Measurements from ENCODE around the gene BAG1. TPM values are rescaled to one million over a fixed set of nuclear protein-coding genes. Genes with fewer than 3 reads are reported as not detected.
A peak's percentile ranks its signal among the peaks of the same experiment; 100 is the strongest.

BAG1 gene
- total RNA-seq, 1 donor from 2014 or later, result 58.3 TPM

DNA sequence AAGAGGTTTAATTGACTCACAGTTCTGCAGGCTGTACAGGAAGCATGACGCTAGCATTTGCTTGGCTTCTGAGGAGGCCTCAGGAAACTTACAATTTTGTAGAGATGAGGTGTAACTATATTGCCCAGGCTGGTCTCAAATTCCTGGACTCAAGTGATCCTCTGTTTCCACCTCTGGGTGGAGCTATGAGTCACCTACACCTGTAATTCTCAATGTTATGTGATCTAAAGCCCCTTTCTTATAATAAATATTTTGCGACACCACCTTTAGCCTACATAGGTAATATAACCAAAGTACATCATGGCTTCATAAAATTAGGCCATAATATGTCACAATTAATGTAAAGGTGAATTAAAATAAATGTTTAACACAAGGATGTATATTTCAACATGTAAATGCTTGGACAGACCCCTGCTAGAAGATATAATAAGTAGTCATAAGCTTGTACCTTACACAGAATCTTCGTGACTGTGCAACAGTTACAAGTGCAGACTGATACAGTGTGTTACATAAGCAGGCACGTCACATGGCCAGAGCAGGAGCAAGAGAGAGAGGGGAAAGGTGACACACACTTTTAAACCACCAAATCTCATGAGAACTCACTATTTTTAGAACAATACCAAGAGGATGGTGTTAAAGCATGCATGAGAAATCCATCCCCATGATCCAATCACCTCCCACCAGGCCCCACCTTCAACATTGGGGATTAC lies 54.3 kb downstream of the BAG1 start:
- Mint-ChIP-seq H3K4me1 (no peaks in the 10 kb centered on the region), H3K27me3 (peaks cover 1% of the 10 kb centered on the region), H3K9me3 (no peaks in the 10 kb centered on the region), H3K36me3 (ENCODE audit: low read depth) (no peaks in the 10 kb centered on the region), H3K27ac (no peak overlapping the region), H3K4me3 (no peak overlapping the region)
- TF ChIP-seq, protein P1, sequence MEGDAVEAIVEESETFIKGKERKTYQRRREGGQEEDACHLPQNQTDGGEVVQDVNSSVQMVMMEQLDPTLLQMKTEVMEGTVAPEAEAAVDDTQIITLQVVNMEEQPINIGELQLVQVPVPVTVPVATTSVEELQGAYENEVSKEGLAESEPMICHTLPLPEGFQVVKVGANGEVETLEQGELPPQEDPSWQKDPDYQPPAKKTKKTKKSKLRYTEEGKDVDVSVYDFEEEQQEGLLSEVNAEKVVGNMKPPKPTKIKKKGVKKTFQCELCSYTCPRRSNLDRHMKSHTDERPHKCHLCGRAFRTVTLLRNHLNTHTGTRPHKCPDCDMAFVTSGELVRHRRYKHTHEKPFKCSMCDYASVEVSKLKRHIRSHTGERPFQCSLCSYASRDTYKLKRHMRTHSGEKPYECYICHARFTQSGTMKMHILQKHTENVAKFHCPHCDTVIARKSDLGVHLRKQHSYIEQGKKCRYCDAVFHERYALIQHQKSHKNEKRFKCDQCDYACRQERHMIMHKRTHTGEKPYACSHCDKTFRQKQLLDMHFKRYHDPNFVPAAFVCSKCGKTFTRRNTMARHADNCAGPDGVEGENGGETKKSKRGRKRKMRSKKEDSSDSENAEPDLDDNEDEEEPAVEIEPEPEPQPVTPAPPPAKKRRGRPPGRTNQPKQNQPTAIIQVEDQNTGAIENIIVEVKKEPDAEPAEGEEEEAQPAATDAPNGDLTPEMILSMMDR (IDR thresholded peaks at IDR 0.05), result no peak
- DNase-seq (no peak), ATAC-seq (ENCODE audit: low read depth) (no peak)
- intact Hi-C loops (cut with micrococcal nuclease), result no loop called here
- CTCF ChIA-PET, result interaction anchor here (1.3 kb wide), 1 partner anchor 16 kb away, joined by 4 read pairs; no protein-coding TSS in a partner anchor
- POLR2A ChIA-PET, result interaction anchor here (0.6 kb wide), 1 partner anchor 15 kb away, joined by 6 read pairs; no protein-coding TSS in a partner anchor

- Mint-ChIP-seq H3K4me3 (no peak overlapping the region), H3K36me3 (ENCODE audit: low read depth) (no peaks in the 10 kb centered on the region), H3K4me1 (no peaks in the 10 kb centered on the region), H3K27me3 (peaks cover 1% of the 10 kb centered on the region), H3K27ac (no peak overlapping the region), H3K9me3 (no peaks in the 10 kb centered on the region)
- intact Hi-C loops (cut with micrococcal nuclease), result no loop called here
- no peak for DNase-seq
- no peak for ATAC-seq (ENCODE audit: low read depth)
- ChIA-PET CTCF (interaction anchor here (1.3 kb wide), 1 partner anchor 17 kb away, joined by 4 read pairs; no protein-coding TSS in a partner anchor), POLR2A (interaction anchor here (0.6 kb wide), 1 partner anchor 15 kb away, joined by 6 read pairs; no protein-coding TSS in a partner anchor)
- TF ChIP-seq, protein P1 (IDR thresholded peaks at IDR 0.05), result no peak
Observed at GRCh38 chr9:33209394-33209793, 55.1 kb downstream of the BAG1 start.

GRCh38 chr9:33202552-33203201 lies 61.8 kb downstream of the BAG1 start:
- TF ChIP-seq, protein P1 (IDR thresholded peaks at IDR 0.05), result no peak
- peak overlapping the region; percentile 83 for H3K27ac Mint-ChIP-seq
- no peaks in the 10 kb centered on the region for H3K36me3 Mint-ChIP-seq (ENCODE audit: low read depth)
- intact Hi-C loops (cut with micrococcal nuclease), result no loop called here
- peak; percentile 67 for DNase-seq
- ChIA-PET POLR2A (interaction anchor here (0.7 to 3.5 kb wide), 15 partner anchors 19 to 178 kb away, joined by 3 to 30 read pairs (median 4); partner anchors contain the start of genes B4GALT1, NFX1 and SMU1), CTCF (interaction anchor here (0.9 to 4.3 kb wide), 5 partner anchors 12 to 52 kb away, joined by 3 to 25 read pairs (median 4); no protein-coding TSS in a partner anchor)
- H3K4me3 Mint-ChIP-seq, result peak overlapping the region; percentile 78
- H3K9me3 Mint-ChIP-seq, result no peaks in the 10 kb centered on the region
- peak; percentile 98 for ATAC-seq (ENCODE audit: low read depth)
- H3K27me3 Mint-ChIP-seq, result peaks cover 1% of the 10 kb centered on the region
- H3K4me1 Mint-ChIP-seq, result peaks cover 24% of the 10 kb centered on the region

Other genes starting within 250 kb of the BAG1 start
- 107 and 117 TPM in 2 replicates for gene DNAJA1, start 239.4 kb downstream of the BAG1 start, total RNA-seq
- gene SMU1, start 188.0 kb downstream of the BAG1 start, total RNA-seq, result 26.8 and 28.1 TPM in 2 replicates
- gene B4GALT1, start 97.4 kb downstream of the BAG1 start, total RNA-seq, result 111 and 118 TPM in 2 replicates
- gene SPINK4, start 24.5 kb downstream of the BAG1 start, total RNA-seq, result not detected in 2 replicates
- gene CHMP5, start 341 bp upstream of the BAG1 start, total RNA-seq, result 27.4 and 28.1 TPM in 2 replicates
- 51.0 and 57.2 TPM in 2 replicates for gene NFX1, start 25.8 kb upstream of the BAG1 start, total RNA-seq
- gene AQP7, start 137.9 kb upstream of the BAG1 start, total RNA-seq, result not detected in 2 replicates
- 0.95 and 1.6 TPM in 2 replicates for gene AQP3, start 182.9 kb upstream of the BAG1 start, total RNA-seq
- 59.9 and 60.1 TPM in 2 replicates for gene NOL6, start 209.2 kb upstream of the BAG1 start, total RNA-seq